Urothelium cell line (cell line): Measurements from ENCODE around the gene CRTC3.

Experiments
- DNase-seq: peaks from one replicate; pipeline ENCODE4 v3.0.0; 2011; ENCODE audit warnings: low spot score, mixed read lengths
- FAIRE-seq: peaks from 2 replicates; lab custom pipeline; 2011; peaks lifted over from hg19 to GRCh38; lab: Jason Lieb, UNC

The CRTC3 gene

GRCh38 chr15:90588427-90588826 is 58.7 kb downstream of the CRTC3 start:
- DNase-seq (no peak), FAIRE-seq (no peak)

DNA sequence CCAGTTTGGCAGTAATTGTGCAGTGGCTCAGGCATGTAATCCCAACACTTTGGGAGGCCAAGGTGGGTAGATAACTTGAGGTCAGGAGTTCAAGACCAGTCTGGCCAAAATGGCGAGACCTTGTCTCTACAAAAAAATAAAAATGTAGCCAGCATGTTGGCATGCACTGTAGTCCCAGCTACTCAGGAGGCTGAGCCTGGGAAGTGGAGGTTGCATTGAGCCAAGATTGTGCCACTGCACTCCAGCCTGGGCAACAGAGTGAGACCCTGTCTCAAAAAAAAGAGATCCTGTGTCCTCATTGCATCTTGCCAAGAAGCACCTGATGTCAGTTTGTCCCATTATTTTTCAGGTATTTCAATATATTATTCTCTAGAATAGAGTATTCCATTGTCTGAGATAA is 61.8 kb downstream of the CRTC3 start:
- FAIRE-seq (no peak), DNase-seq (no peak)

- no peak for FAIRE-seq
- DNase-seq, result peak; percentile 28
Observed at GRCh38 chr15:90592131-90592881, 62.6 kb downstream of the CRTC3 start.

GRCh38 chr15:90593499-90594158 is 63.9 kb downstream of the CRTC3 start:
- FAIRE-seq (no peak), DNase-seq (no peak)

DNA sequence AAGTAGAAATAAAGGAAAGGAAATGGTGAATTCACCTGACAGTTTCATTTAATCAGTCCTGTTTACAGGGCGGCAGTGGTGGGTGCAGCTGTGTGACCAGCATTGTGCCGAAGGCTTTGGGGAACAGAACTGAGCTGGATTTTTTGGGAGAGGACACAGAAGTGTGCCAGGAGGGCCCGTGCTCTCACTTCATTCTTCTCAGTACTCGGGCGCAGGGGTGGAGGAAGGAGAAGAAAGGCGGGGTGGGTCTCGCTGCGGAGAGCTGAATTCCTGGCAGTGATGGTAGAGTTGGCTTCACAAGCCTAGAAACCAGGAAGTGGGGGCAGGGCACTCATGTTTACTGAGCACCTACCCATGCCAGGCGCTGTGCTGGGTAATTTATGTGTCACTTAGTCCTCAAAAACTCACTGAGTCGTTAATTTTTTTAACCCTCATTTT is 64.6 kb downstream of the CRTC3 start:
- FAIRE-seq, result no peak
- peak; percentile 85 for DNase-seq

GRCh38 chr15:90595763-90596155 is 66.0 kb downstream of the CRTC3 start:
- DNase-seq (no peak), FAIRE-seq (no peak)

- DNase-seq (no peak), FAIRE-seq (no peak)
Observed at GRCh38 chr15:90596943-90597342, 67.2 kb downstream of the CRTC3 start.

GRCh38 chr15:90597577-90597976 is 67.9 kb downstream of the CRTC3 start:
- DNase-seq (no peak), FAIRE-seq (no peak)

- DNase-seq, result no peak
Observed at GRCh38 chr15:90598031-90598577, 68.4 kb downstream of the CRTC3 start.

DNA sequence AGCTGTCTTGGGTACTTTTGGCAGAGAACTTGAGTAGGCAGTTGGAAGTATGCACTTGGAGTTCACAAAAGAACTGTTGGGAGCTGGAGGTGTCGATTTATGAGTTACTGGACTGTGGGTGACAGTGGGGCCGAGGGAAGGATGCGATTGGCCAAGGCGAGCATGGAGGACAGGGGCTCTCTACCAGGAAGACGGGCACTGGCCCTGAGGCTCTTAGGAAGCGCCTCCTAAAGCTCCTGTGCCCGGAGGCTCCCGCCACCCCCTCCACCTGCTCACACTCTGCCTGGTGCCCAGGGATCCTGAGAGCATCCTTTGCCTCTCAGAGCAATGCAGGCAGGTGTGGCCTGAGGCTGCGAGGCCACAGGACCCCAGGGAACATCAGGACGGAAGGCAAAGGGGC is 69.0 kb downstream of the CRTC3 start:
- FAIRE-seq (no peak), DNase-seq (no peak)

More at GRCh38 chr15:90598031-90598577, 68.4 kb downstream of the CRTC3 start:
- FAIRE-seq, result no peak

- FAIRE-seq, result no peak
Observed at GRCh38 chr15:90599116-90599515, 69.4 kb downstream of the CRTC3 start.

GRCh38 chr15:90599644-90600043 is 69.9 kb downstream of the CRTC3 start:
- no peak for FAIRE-seq

More at GRCh38 chr15:90599116-90599515, 69.4 kb downstream of the CRTC3 start:
- no peak for DNase-seq

DNA sequence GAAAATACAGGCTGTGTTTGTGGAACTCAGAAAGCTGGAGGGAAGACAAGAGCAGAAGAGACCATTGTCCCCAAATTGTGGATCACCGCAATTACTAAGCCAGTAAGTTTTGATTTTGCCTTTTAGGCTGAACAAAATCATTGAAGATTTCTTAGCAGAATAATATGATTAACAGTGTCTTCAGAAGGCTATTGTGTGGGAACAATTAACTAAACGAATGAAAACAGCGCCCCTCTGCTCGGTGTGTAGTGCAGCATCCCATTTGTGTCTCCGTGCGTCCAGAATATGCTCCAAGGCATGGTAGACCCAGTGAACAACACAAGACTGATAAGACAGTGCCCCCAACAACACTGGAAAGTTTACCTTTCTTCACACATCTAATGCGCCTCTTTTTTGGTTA is 71.2 kb downstream of the CRTC3 start:
- FAIRE-seq (no peak), DNase-seq (no peak)

More at GRCh38 chr15:90599644-90600043, 69.9 kb downstream of the CRTC3 start:
- DNase-seq, result no peak

- FAIRE-seq, result no peak
Observed at GRCh38 chr15:90603893-90604292, 74.2 kb downstream of the CRTC3 start.

DNA sequence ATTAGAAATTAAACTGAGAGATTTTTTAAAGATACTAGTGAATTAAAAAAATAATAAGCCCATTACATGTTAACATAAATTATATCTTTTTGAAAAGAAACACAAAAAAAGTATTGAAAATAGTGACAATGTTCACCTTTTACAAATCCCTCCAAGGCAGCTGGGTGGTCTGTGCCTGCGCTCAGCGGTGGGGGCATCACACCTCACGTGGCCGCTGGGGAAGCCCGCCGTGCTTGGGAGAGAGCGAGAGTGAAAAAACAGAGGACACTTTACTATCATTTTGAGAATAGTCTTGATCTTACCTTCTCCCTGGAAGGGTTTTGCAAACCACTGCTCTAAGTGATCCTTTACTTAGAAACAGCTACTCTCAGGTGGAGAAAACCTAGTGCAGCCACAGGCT is 76.9 kb downstream of the CRTC3 start:
- no peak for DNase-seq
- FAIRE-seq, result no peak

More at GRCh38 chr15:90603893-90604292, 74.2 kb downstream of the CRTC3 start:
- no peak for DNase-seq

- no peak for DNase-seq
- no peak for FAIRE-seq
Observed at GRCh38 chr15:90607361-90607760, 77.6 kb downstream of the CRTC3 start.

- no peak for FAIRE-seq
- no peak for DNase-seq
Observed at GRCh38 chr15:90609242-90610180, 79.8 kb downstream of the CRTC3 start.

DNA sequence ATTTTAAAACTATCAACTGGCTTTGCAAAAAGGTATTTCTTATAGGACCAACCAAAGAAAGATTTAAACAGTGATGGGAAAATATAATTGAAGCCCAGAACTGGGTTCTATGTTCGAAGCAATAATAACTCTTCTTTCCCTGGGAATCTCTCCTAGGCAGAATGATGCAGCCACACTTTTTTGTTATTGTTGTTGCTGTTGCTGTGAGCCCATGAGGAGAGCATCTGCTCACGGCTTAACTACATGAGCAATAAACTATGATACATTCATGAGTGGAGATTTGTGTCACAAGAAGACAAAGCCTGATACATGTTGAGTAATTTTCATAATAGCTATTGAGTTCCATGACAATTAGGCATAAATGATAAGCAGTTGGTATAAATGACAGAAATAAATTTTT is 80.5 kb downstream of the CRTC3 start:
- no peak for DNase-seq
- no peak for FAIRE-seq

GRCh38 chr15:90611157-90611556 is 81.4 kb downstream of the CRTC3 start:
- no peak for FAIRE-seq
- no peak for DNase-seq

- FAIRE-seq (no peak), DNase-seq (no peak)
Observed at GRCh38 chr15:90617171-90617570, 87.4 kb downstream of the CRTC3 start.

DNA sequence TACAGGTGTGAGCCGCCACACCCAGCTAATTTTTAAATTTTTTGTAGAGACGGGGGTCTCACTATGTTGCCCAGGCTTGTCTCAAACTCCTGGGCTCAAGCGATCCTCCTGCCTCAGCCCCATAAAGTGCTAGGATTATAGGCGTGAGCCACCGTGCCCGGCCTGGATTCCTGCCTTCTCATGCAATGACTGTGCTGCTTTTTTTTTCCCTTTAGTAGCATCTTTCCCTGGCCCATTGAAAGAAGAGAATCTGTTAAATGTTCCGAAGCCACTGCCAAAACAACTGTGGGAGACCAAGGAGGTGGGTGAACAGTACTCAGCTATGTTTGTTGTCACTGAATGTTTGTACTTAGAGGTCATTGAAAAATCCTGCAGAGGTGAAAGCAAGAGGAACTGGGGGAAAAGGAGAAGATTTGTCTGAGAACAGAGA is 88.0 kb downstream of the CRTC3 start:
- FAIRE-seq (no peak), DNase-seq (no peak)
